Measurements from ENCODE around the gene DNPH1. TPM values are rescaled to one million over a fixed set of nuclear protein-coding genes. Genes with fewer than 3 reads are reported as not detected.

DNPH1 gene
- total and polyA plus RNA-seq, 9 of the 15 experiments (the other 6 are each of a cell fraction or from before 2014, with no cell fraction given) = 7.3 to 300 (median 68.7) TPM

DNA sequence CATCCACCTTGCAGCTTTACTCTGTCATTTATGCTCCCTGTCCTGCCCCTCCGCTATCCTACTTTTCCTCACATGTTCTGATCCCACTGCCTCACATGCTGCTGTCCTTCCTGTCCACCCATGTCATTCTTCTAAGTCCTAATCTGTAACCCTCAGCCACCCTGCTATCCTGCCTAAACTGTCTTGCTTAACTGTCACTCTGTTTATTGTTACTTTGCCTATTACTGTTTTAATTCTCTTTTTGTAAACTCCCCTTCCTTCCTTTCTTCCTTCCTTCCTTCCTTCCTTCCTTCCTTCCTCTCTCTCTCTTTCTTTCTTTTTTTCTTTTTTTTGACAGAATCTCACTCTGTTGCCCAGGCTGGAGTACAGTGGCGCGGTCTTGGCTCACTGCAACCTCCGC lies 45.8 kb downstream of the DNPH1 start (continued):
- TF ChIP-seq ZNF318 (IDR thresholded peaks at IDR 0.05; ENCODE audit: borderline replicate concordance in 1 of 2, low read depth in 1 of 2) (no peak), ARID4B (CRISPR knock-in tag; IDR thresholded peaks at IDR 0.05) (no peak), MBD2 (IDR thresholded peaks at IDR 0.05; ENCODE audit: borderline replicate concordance, low read depth) (no peak), C11orf30 (IDR thresholded peaks at IDR 0.05; ENCODE audit: low read depth) (no peak), LCOR (CRISPR knock-in tag; IDR thresholded peaks at IDR 0.05) (no peak), ELF1 (tag; IDR thresholded peaks at IDR 0.05) (no peak), ZBTB8A (IDR thresholded peaks at IDR 0.05; ENCODE audit: partially characterized antibody) (no peak), ZKSCAN8 (CRISPR knock-in tag; IDR thresholded peaks at IDR 0.05) (no peak), ZNF282 (CRISPR knock-in tag; IDR thresholded peaks at IDR 0.05) (no peak), RBM17 (IDR thresholded peaks at IDR 0.05; ENCODE audit: borderline replicate concordance, low read depth, low read length) (no peak), L3MBTL2 (IDR thresholded peaks at IDR 0.05) (no peak), KLF10 (CRISPR knock-in tag; IDR thresholded peaks at IDR 0.05) (no peak), CEBPG (CRISPR knock-in tag; IDR thresholded peaks at IDR 0.05) (no peak), CEBPG (tag; conservative IDR thresholded peaks at IDR 0.05 in 1 of 2, IDR thresholded peaks at IDR 0.05 in 1 of 2) (no peak)
- TF ChIP-seq, protein P1, sequence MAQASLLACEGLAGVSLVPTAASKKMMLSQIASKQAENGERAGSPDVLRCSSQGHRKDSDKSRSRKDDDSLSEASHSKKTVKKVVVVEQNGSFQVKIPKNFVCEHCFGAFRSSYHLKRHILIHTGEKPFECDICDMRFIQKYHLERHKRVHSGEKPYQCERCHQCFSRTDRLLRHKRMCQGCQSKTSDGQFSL (CRISPR knock-in tag; IDR thresholded peaks at IDR 0.05) = no peak
- TF ChIP-seq, protein P1 (tag; IDR thresholded peaks at IDR 0.05) = no peak
